ENCODE measurements around the gene CELF2. TPM values are rescaled to one million over a fixed set of nuclear protein-coding genes. Genes with fewer than 3 reads are reported as not detected.

The CELF2 gene
- total RNA-seq, 1 experiment from 2014 or later, result not detected

DNA sequence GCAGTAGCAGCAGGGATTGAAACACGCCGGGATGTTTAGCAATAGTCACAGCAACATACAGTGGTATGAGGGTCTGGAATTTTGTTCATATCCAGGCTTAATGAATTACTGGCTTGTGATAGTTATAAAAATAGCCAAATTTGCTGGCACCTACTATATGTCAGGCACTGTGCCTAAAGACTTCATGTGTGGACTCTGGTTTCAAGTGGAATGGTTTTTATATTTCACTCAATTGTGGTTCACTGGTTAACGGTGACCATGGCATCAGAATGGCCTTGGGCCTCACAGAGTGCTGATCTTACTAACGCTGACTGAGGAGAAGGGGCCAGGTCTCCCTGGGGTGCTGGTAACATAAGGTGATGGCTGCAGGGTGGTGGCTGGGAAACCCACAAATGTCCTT, 55.7 kb downstream of the CELF2 start:
- no TSS peak for BruUV-seq (replicated peaks)
- H3K27ac Mint-ChIP-seq (ENCODE audit: unreplicated experiment), result no peak overlapping the region
- DNase-seq, result no peak
- CTCF ChIA-PET, result no interaction called here
- TF ChIP-seq, protein P1, sequence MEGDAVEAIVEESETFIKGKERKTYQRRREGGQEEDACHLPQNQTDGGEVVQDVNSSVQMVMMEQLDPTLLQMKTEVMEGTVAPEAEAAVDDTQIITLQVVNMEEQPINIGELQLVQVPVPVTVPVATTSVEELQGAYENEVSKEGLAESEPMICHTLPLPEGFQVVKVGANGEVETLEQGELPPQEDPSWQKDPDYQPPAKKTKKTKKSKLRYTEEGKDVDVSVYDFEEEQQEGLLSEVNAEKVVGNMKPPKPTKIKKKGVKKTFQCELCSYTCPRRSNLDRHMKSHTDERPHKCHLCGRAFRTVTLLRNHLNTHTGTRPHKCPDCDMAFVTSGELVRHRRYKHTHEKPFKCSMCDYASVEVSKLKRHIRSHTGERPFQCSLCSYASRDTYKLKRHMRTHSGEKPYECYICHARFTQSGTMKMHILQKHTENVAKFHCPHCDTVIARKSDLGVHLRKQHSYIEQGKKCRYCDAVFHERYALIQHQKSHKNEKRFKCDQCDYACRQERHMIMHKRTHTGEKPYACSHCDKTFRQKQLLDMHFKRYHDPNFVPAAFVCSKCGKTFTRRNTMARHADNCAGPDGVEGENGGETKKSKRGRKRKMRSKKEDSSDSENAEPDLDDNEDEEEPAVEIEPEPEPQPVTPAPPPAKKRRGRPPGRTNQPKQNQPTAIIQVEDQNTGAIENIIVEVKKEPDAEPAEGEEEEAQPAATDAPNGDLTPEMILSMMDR (IDR thresholded peaks at IDR 0.05; ENCODE audit: unreplicated experiment), result no peak
- H3K4me3 Mint-ChIP-seq (ENCODE audit: low read depth, unreplicated experiment), result no peak overlapping the region
- intact Hi-C loops (cut with micrococcal nuclease; ENCODE audit: unreplicated experiment), result no loop called here
- no peaks in the 10 kb centered on the region for H3K36me3 Mint-ChIP-seq (ENCODE audit: insufficient read depth, unreplicated experiment)
- H3K4me1 Mint-ChIP-seq (ENCODE audit: low read depth, unreplicated experiment), result no peaks in the 10 kb centered on the region
- peaks cover 14% of the 10 kb centered on the region for H3K27me3 Mint-ChIP-seq (ENCODE audit: unreplicated experiment)
- H3K9me3 Mint-ChIP-seq (ENCODE audit: low read depth, unreplicated experiment), result peaks cover 3% of the 10 kb centered on the region

DNA sequence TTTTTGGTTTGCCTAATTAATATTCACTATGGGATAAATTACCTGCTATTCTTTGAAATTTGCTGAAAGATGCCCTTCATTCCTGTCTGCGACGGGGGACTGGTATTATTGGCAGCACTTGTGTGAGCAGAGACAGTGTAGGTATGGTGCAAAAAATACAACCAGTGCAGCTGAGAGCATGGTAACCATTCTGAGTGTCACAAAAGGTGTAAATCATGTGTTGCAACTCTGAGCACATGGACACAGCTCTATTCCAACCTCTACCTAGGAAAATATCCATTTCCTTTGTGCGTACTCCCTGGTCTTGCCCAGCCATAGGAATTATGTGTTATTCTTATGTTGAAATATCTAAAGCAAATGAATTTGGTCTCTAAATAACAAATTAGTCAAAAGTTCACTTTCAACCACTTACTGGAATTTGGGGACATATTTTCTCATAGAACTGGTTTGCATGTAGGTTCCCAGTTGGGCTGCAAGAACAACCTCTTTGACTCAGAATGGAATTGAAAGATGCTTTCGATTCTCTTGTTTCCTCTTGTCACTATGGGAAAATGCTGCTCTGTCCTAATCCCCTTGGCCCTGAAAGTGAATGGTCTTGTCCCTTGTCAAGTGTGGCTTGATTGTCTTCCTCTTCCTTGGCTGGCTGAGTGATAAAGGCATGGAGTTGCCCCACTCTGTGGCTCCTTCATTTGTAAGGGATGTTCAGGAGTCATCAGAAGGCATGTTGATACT, 57.0 kb downstream of the CELF2 start:
- no peak for DNase-seq
- Mint-ChIP-seq H3K27me3 (ENCODE audit: unreplicated experiment) (peaks cover 14% of the 10 kb centered on the region), H3K4me1 (ENCODE audit: low read depth, unreplicated experiment) (no peaks in the 10 kb centered on the region), H3K27ac (ENCODE audit: unreplicated experiment) (no peak overlapping the region), H3K9me3 (ENCODE audit: low read depth, unreplicated experiment) (peaks cover under 1% of the 10 kb centered on the region), H3K4me3 (ENCODE audit: low read depth, unreplicated experiment) (no peak overlapping the region), H3K36me3 (ENCODE audit: insufficient read depth, unreplicated experiment) (no peaks in the 10 kb centered on the region)
- CTCF ChIA-PET, result no interaction called here
- intact Hi-C loops (cut with micrococcal nuclease; ENCODE audit: unreplicated experiment), result no loop called here
- TF ChIP-seq, protein P1 (IDR thresholded peaks at IDR 0.05; ENCODE audit: unreplicated experiment), result no peak
- no TSS peak for BruUV-seq (replicated peaks)

DNA sequence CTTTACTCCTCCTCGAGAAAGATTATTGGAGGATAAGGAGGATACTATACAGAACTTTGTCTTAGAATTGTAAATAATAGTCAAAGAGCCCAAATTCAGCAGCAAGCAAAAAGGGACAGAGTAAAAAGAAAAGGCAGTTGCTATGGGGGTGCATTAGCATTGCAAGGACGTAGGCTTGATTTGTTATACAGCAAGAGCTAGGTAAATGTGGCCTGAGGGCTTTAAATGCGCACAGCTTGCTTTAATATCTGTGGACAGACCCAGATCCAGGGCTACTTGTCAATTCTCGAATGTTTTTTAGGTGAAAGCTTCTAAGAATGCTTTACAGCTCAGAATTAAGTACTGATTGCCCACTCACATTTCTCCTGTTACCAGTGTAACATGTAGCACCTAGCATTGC, 58.5 kb downstream of the CELF2 start:
- H3K4me3 Mint-ChIP-seq (ENCODE audit: low read depth, unreplicated experiment), result no peak overlapping the region
- H3K36me3 Mint-ChIP-seq (ENCODE audit: insufficient read depth, unreplicated experiment), result no peaks in the 10 kb centered on the region
- H3K27me3 Mint-ChIP-seq (ENCODE audit: unreplicated experiment), result peaks cover 14% of the 10 kb centered on the region
- intact Hi-C loops (cut with micrococcal nuclease; ENCODE audit: unreplicated experiment), result no loop called here
- H3K27ac Mint-ChIP-seq (ENCODE audit: unreplicated experiment), result no peak overlapping the region
- H3K4me1 Mint-ChIP-seq (ENCODE audit: low read depth, unreplicated experiment), result no peaks in the 10 kb centered on the region
- BruUV-seq (replicated peaks), result no TSS peak
- CTCF ChIA-PET, result no interaction called here
- no peak for DNase-seq
- TF ChIP-seq, protein P1 (IDR thresholded peaks at IDR 0.05; ENCODE audit: unreplicated experiment), result no peak
- peaks cover 3% of the 10 kb centered on the region for H3K9me3 Mint-ChIP-seq (ENCODE audit: low read depth, unreplicated experiment)

DNA sequence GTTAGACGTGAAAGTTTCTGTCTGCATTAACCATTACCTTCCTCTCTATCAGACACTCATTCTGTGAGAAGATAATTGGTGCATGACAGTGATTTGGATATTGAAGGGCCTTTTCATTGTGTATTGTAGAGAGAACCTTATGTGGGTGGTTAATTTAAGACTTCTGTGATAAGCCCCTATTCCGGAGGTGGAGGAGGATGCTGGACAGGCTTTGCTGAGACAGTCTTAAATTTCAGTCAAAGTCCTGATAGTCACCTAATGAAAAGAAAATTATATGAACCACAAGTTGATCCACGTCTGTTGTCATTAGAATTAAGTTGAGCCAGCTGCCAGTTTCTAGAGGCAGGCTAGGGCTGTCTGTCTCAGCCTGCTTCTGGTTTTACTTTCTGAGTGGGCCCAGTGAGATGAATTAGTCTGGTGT, 62.9 kb downstream of the CELF2 start:
- Mint-ChIP-seq H3K9me3 (ENCODE audit: low read depth, unreplicated experiment) (peaks cover 3% of the 10 kb centered on the region), H3K27me3 (ENCODE audit: unreplicated experiment) (peaks cover 10% of the 10 kb centered on the region), H3K4me1 (ENCODE audit: low read depth, unreplicated experiment) (no peaks in the 10 kb centered on the region), H3K36me3 (ENCODE audit: insufficient read depth, unreplicated experiment) (no peaks in the 10 kb centered on the region), H3K27ac (ENCODE audit: unreplicated experiment) (no peak overlapping the region), H3K4me3 (ENCODE audit: low read depth, unreplicated experiment) (no peak overlapping the region)
- intact Hi-C loops (cut with micrococcal nuclease; ENCODE audit: unreplicated experiment), result no loop called here
- BruUV-seq (replicated peaks), result no TSS peak
- CTCF ChIA-PET, result no interaction called here
- no peak for DNase-seq
- TF ChIP-seq, protein P1 (IDR thresholded peaks at IDR 0.05; ENCODE audit: unreplicated experiment), result no peak
